ENCODE measurements around the gene TMEM135.

GRCh38 chr11:87005569-87005921 lies 32.2 kb upstream of the TMEM135 start:
- TF ChIP-seq CTCF (IDR thresholded peaks at IDR 0.05) (no peak), POLR2A (IDR thresholded peaks at IDR 0.05) (no peak)

Data from breast epithelium (tissue), 3 donors.